Occipital lobe (tissue), 2 donors: ENCODE results near the gene CAPRIN1. TPM values are rescaled to one million over a fixed set of nuclear protein-coding genes. Genes with fewer than 3 reads are reported as not detected.

Experiments
- DNase-seq: peaks from one replicate; lab custom pipeline; 2025; lab: John Stamatoyannopoulos, UW
- total RNA-seq: library from RNA; depleted of rRNA; stranded (reverse); fragments of >200 nt; gene quantifications from one replicate; pipeline ENCODE4 v1.2.3, GENCODE V29; 2014

The CAPRIN1 gene
- total RNA-seq, 1 donor from 2014 or later, result 292 TPM

DNA sequence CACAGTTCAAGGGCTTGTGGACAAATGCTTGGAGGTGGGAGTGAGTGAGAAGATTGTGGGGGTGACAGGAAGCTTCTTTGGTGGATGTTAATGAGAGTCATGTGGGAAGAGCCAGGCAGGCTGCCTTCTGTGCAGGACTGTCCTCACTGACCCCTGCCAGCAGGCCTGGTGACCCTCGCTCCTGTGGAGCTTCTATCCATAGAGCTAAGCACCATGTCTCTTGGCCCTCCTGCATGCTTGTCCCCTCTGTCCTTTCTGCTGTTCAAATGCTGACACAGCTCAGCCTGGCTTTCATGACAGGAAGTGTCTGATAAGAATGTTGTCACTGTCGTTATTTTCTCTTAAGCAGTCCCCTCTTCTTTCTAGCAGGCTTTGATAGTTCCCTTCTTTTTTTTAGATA lies 91.5 kb downstream of the CAPRIN1 start:
- DNase-seq, result no peak

DNA sequence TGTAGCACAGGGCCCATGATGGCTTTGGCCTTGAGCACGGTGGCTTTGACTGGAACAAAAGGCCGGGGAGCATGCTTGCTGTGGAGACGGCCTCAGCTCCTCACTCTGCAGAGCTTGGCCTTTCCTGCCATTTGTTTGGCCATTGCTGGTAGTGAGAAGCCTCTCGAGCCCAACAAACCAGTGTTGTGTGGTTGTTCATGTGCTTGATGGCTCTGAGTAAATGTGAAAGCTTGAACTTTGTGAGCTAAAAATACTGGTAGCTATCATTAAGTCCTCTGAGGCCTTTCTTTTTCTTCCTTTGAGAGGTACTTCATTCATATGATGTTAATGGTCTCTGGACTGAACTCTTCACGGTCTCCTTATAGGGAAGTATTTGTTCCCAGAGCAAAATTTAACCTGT lies 93.5 kb downstream of the CAPRIN1 start:
- no peak for DNase-seq

DNA sequence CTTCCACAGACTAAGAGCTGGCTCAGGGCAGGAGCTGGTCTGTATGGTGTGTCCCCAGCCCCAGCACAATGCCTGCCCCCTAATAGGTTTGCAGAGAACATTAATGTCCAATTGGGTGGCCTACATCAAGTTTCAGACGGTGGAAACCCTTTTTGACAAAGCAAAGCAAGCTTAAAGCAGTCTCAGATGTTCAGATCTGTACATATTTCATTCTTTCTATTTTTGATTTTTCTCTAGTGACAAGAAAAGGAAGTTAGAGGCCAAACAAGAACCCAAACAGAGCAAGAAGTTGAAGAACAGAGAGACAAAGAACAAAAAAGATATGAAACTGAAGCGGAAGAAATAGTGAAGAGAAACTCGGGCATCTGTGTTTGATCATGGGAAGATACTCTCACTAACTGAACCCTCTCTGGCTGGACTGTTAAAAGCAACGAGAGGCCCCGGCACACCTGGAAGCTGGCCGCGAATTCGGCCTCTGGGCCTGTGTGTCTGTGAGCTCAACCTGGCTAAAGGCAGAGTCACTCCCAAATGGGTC lies 94.4 kb downstream of the CAPRIN1 start:
- DNase-seq, result no peak

- DNase-seq, result no peak
Measured at GRCh38 chr11:34146411-34146810, 94.9 kb downstream of the CAPRIN1 start.

DNA sequence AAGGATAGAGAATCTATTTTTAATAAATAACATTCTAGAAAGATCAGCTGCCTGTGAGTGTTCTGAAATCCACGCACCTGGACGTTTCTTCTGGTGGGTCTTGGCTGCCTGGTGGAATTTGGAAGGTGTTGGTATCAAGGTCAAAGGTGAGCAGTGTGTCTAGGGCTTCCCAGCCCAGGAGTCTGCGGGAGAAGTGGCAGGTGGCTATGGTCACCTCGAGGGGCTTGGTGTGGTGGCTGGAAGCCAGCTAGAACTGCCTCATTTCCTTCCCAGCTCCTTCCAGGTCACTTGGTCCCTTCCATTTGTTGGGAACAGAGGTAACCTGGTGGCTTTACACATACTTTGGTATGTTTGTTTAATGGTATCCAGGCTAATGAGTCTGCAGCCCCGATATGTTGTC lies 95.3 kb downstream of the CAPRIN1 start:
- no peak for DNase-seq

GRCh38 chr11:34147581-34147980 lies 96.0 kb downstream of the CAPRIN1 start:
- DNase-seq, result no peak

DNA sequence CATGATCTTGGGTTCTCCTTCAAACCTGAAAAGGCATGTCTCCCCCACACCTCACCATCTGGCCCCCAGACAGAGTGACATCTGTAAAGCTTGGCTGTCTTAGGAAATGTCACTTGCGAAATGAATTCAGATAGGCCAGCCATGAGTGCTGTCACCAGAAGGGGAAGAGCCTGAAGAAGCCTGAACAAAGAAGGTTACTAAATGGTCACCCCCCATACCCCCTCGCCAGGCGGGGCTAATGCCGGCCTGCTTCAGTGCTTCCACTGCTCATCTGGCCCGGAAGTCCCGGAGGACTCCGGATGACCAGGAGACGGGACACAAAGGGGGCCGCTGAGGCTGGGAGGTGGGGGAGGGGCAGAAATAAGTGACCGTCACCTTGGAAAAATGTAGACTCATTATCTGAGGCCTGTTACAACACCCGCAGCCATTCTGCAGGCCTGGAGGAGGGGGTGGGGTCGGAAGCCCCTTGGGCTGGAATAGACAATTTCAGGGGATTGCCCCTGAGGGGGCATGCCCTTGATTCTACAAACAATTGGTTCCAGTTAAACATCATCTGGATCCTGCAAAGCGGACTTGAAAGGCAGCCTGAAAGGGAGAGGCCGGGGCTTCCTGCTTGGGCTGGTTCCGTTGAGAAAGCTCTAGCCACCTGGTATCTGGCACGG lies 97.1 kb downstream of the CAPRIN1 start:
- DNase-seq, result no peak

DNA sequence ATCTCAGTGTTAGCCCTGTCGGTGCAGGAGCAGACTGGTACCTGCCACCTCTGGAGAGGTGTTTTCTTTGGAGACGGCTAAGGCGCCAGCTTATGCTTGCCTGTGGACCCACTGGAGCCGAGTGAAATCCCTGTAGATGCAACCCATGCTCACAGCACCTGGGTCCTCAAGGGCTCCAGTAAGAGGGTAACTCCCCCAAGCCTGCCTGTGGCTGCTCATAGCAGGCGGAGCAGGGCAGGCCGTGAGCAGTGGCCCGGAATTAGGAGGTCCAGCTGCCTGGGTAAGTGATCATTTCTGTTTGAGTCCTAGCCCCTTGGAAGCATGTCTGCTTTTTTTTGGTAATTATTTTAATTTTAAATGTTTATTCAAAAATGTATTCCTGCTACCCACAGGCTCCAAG lies 97.7 kb downstream of the CAPRIN1 start:
- DNase-seq, result no peak

DNA sequence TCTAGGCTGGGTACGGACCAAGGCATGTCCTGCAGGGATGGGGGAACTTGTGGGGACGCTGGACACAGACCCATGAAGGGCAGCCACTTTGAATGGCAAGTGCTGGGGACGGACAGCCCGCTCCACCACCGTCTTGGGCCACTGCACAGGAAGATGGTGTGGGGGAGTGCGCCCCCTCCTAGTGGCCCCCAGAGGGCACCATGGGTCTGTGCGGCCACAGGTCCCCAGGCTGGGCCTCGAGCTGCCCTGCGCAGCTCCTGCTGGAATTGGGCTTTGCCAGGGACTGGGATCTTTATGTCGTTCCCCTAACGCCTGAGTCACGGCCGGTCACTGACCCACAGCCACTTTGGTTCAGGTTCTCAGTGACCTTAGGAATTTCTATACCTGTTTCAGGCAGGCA lies 98.3 kb downstream of the CAPRIN1 start:
- no peak for DNase-seq

DNA sequence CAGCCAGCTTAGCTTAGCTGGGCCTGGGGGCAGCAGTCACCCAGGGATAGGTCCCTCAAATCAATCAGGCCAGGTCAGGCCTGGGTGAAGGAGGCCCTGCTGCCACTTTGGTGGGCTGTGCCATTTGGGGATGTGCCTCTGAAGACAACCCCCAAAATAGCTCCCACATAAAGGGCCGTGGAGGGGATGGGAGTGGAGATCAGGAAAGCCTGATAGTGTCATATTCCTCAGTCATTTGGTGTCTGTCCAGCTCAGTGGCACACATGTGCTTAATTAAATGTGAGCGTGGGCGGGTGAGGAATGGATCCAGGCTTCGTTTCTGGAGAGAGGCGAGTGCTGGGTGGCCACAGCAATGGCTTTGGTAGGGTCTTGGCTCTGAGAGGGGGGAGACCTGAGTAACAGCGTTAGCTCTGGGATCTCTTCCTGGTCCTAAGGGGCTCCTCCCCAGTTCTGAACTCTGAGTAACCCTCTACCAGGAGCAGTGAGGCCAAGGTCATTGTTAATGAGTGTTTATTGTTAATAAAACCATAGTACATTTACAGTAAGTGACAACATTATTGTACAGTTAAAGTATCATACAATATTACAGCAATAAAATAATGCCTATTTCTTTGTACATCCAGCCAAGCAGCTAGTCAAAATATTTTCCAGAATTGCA lies 99.1 kb downstream of the CAPRIN1 start:
- no peak for DNase-seq

Other genes with a start within 250 kb of the CAPRIN1 start
- gene LMO2, start 159.7 kb upstream of the CAPRIN1 start, total RNA-seq, result 18.4 TPM
- 12.2 TPM for gene NAT10, start 53.9 kb downstream of the CAPRIN1 start, total RNA-seq